A673 (cell line): ENCODE results near the gene CLK4.

Experiments used
- EZH2 ChIP-seq: fragments of 200-600 bp; sonication (generic); IDR thresholded peaks from 2 replicates; pipeline ENCODE4 v1.6.1; 2017; ENCODE audit warnings: borderline replicate concordance, low read depth, mild to moderate bottlenecking, mixed read lengths, antibody characterized with exemption, low read length; ENCODE audit not compliant: poor library complexity, severe bottlenecking
- TF ChIP-seq, protein P1 (sequence below): fragments of 300-800, 200-600 bp; sonication (generic); conservative IDR thresholded peaks from 2 replicates; pipeline ENCODE4 v1.5.1; 2017; ENCODE audit warnings: low read depth, mild to moderate bottlenecking, antibody characterized with exemption, low read length, moderate library complexity, mixed read lengths

GRCh38 chr5:178569485-178569884, 57.4 kb downstream of the CLK4 start:
- TF ChIP-seq, protein P1, sequence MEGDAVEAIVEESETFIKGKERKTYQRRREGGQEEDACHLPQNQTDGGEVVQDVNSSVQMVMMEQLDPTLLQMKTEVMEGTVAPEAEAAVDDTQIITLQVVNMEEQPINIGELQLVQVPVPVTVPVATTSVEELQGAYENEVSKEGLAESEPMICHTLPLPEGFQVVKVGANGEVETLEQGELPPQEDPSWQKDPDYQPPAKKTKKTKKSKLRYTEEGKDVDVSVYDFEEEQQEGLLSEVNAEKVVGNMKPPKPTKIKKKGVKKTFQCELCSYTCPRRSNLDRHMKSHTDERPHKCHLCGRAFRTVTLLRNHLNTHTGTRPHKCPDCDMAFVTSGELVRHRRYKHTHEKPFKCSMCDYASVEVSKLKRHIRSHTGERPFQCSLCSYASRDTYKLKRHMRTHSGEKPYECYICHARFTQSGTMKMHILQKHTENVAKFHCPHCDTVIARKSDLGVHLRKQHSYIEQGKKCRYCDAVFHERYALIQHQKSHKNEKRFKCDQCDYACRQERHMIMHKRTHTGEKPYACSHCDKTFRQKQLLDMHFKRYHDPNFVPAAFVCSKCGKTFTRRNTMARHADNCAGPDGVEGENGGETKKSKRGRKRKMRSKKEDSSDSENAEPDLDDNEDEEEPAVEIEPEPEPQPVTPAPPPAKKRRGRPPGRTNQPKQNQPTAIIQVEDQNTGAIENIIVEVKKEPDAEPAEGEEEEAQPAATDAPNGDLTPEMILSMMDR = no peak
- no peak for TF ChIP-seq EZH2
